Osteocyte (in vitro differentiated cells): ENCODE results near the gene SH3D21. TPM values are rescaled to one million over a fixed set of nuclear protein-coding genes. Genes with fewer than 3 reads are reported as not detected.

Source experiments
- DNase-seq: peaks from one replicate; pipeline ENCODE4 v3.0.0; 2021; ENCODE audit warnings: mixed read lengths; ENCODE audit not compliant: unreplicated experiment; ENCODE audit errors: extremely low spot score
- H3K27ac Mint-ChIP-seq: one replicate; pipeline ENCODE4 v1.8.0; 2021; ENCODE audit warnings: mild to moderate bottlenecking, mixed read lengths; ENCODE audit not compliant: unreplicated experiment
- H3K27me3 Mint-ChIP-seq: one replicate; pipeline ENCODE4 v1.8.0; 2021; ENCODE audit warnings: mixed read lengths; ENCODE audit not compliant: unreplicated experiment
- H3K36me3 Mint-ChIP-seq: one replicate; pipeline ENCODE4 v1.8.0; 2021; ENCODE audit warnings: mixed read lengths; ENCODE audit not compliant: unreplicated experiment
- H3K4me1 Mint-ChIP-seq: one replicate; pipeline ENCODE4 v1.8.0; 2021; ENCODE audit warnings: mixed read lengths; ENCODE audit not compliant: unreplicated experiment
- H3K4me3 Mint-ChIP-seq: one replicate; pipeline ENCODE4 v1.8.0; 2021; ENCODE audit warnings: mild to moderate bottlenecking, moderate library complexity, mixed read lengths; ENCODE audit not compliant: unreplicated experiment
- H3K9me3 Mint-ChIP-seq: one replicate; pipeline ENCODE4 v1.8.0; 2021; ENCODE audit warnings: mixed read lengths; ENCODE audit not compliant: unreplicated experiment
- CTCF ChIP-seq: fragments of 200-600 bp; sonication (generic); IDR thresholded peaks from 2 replicates; pipeline ENCODE4 v1.5.0; 2021; ENCODE audit warnings: antibody characterized with exemption, mild to moderate bottlenecking, moderate library complexity
- total RNA-seq: library from RNA; stranded (reverse); gene quantifications from 2 replicates; pipeline ENCODE4 v1.2.1, GENCODE V29; 2021

SH3D21 gene
- total RNA-seq, 1 donor from 2014 or later = 6.4 TPM

- Mint-ChIP-seq H3K27ac (no peak overlapping the region), H3K36me3 (peaks cover 41% of the 10 kb centered on the region), H3K9me3 (no peaks in the 10 kb centered on the region), H3K27me3 (no peaks in the 10 kb centered on the region), H3K4me3 (no peak overlapping the region), H3K4me1 (peaks cover 7% of the 10 kb centered on the region)
- TF ChIP-seq CTCF = no peak
- DNase-seq = peak; percentile 56
These were observed 19.4 kb upstream of the SH3D21 start for GRCh38 chr1:36286802-36287201.

GRCh38 chr1:36287595-36287994 lies 18.6 kb upstream of the SH3D21 start:
- peaks cover 7% of the 10 kb centered on the region for H3K4me1 Mint-ChIP-seq
- H3K27me3 Mint-ChIP-seq = no peaks in the 10 kb centered on the region
- H3K9me3 Mint-ChIP-seq = no peaks in the 10 kb centered on the region
- H3K27ac Mint-ChIP-seq = no peak overlapping the region
- DNase-seq = peak; percentile 62
- H3K36me3 Mint-ChIP-seq = peaks cover 48% of the 10 kb centered on the region
- no peak overlapping the region for H3K4me3 Mint-ChIP-seq
- no peak for TF ChIP-seq CTCF

- no peak for DNase-seq
- TF ChIP-seq CTCF = no peak
- no peak overlapping the region for H3K4me3 Mint-ChIP-seq
- no peak overlapping the region for H3K27ac Mint-ChIP-seq
- H3K27me3 Mint-ChIP-seq = no peaks in the 10 kb centered on the region
- no peaks in the 10 kb centered on the region for H3K9me3 Mint-ChIP-seq
- H3K4me1 Mint-ChIP-seq = no peaks in the 10 kb centered on the region
- H3K36me3 Mint-ChIP-seq = peaks cover 38% of the 10 kb centered on the region
These were observed 10.8 kb upstream of the SH3D21 start for GRCh38 chr1:36295390-36295789.

- peaks cover 39% of the 10 kb centered on the region for H3K36me3 Mint-ChIP-seq
- H3K4me1 Mint-ChIP-seq = peaks cover 1% of the 10 kb centered on the region
- no peak for TF ChIP-seq CTCF
- no peak overlapping the region for H3K27ac Mint-ChIP-seq
- no peak for DNase-seq
- H3K4me3 Mint-ChIP-seq = no peak overlapping the region
- no peaks in the 10 kb centered on the region for H3K27me3 Mint-ChIP-seq
- no peaks in the 10 kb centered on the region for H3K9me3 Mint-ChIP-seq
These were observed 9.1 kb upstream of the SH3D21 start for GRCh38 chr1:36297062-36297461.

- peaks cover 1% of the 10 kb centered on the region for H3K4me1 Mint-ChIP-seq
- H3K9me3 Mint-ChIP-seq = no peaks in the 10 kb centered on the region
- H3K27me3 Mint-ChIP-seq = no peaks in the 10 kb centered on the region
- no peak for TF ChIP-seq CTCF
- H3K36me3 Mint-ChIP-seq = peaks cover 41% of the 10 kb centered on the region
- H3K4me3 Mint-ChIP-seq = no peak overlapping the region
- no peak overlapping the region for H3K27ac Mint-ChIP-seq
- DNase-seq = no peak
These were observed 7.5 kb upstream of the SH3D21 start for GRCh38 chr1:36298640-36299039.
